ENCODE results near the gene AUTS2. TPM values are rescaled to one million over a fixed set of nuclear protein-coding genes. Genes with fewer than 3 reads are reported as not detected.
A peak's percentile ranks its signal among the peaks of the same experiment; 100 is the strongest.

AUTS2 gene
- total and polyA plus RNA-seq, 4 donors: 4.9 to 24.4 (median 7.0) TPM

- DNase-seq (ENCODE audit: low spot score): no peak
- no peak overlapping the region for H3K9ac ChIP-seq (ENCODE audit: low read depth in 1 of 2, low read length in 2 of 2)
- 69% methylated on average over 4 of the region's 4 CpGs for WGBS
- H3K27me3 ChIP-seq (ENCODE audit: control insufficient read depth in 4 of 4, insufficient read depth in 4 of 4, low read length in 3 of 4): no peaks in the 10 kb centered on the region
- no peak overlapping the region for H3K27ac ChIP-seq (ENCODE audit: low read depth in 1 of 2, low read length in 2 of 2)
- TF ChIP-seq RXRA (IDR thresholded peaks at IDR 0.05) (peak in 1 of 2 donors; percentile 43), RAD21 (IDR thresholded peaks at IDR 0.05) (peak; percentile 51 to 56), HNF4A (conservative IDR thresholded peaks at IDR 0.05) (no peak), GABPA (IDR thresholded peaks at IDR 0.05 in 1 of 2, conservative IDR thresholded peaks at IDR 0.05 in 1 of 2) (no peak), MAX (IDR thresholded peaks at IDR 0.05) (no peak), FOXA2 (IDR thresholded peaks at IDR 0.05) (no peak), EGR1 (IDR thresholded peaks at IDR 0.05; ENCODE audit: low read depth in 2 of 2) (no peak), SP1 (IDR thresholded peaks at IDR 0.05) (no peak), ATF3 (IDR thresholded peaks at IDR 0.05) (no peak), HNF4G (IDR thresholded peaks at IDR 0.05) (no peak), ZBTB33 (IDR thresholded peaks at IDR 0.05) (no peak), NR2F2 (IDR thresholded peaks at IDR 0.05) (no peak)
- TF ChIP-seq, protein P1, sequence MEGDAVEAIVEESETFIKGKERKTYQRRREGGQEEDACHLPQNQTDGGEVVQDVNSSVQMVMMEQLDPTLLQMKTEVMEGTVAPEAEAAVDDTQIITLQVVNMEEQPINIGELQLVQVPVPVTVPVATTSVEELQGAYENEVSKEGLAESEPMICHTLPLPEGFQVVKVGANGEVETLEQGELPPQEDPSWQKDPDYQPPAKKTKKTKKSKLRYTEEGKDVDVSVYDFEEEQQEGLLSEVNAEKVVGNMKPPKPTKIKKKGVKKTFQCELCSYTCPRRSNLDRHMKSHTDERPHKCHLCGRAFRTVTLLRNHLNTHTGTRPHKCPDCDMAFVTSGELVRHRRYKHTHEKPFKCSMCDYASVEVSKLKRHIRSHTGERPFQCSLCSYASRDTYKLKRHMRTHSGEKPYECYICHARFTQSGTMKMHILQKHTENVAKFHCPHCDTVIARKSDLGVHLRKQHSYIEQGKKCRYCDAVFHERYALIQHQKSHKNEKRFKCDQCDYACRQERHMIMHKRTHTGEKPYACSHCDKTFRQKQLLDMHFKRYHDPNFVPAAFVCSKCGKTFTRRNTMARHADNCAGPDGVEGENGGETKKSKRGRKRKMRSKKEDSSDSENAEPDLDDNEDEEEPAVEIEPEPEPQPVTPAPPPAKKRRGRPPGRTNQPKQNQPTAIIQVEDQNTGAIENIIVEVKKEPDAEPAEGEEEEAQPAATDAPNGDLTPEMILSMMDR (IDR thresholded peaks at IDR 0.05; ENCODE audit: low read depth, low read length, missing input control): peak; percentile 27
- H3K4me3 ChIP-seq (ENCODE audit: low read depth in 1 of 3, low read length in 3 of 3): no peak overlapping the region
- H3K9me3 ChIP-seq (ENCODE audit: control insufficient read depth in 4 of 4, low read length in 3 of 4): no peaks in the 10 kb centered on the region
- peaks cover 12 to 46% (median 37%) of the 10 kb centered on the region in 4 donors for H3K36me3 ChIP-seq (ENCODE audit: control insufficient read depth in 4 of 4, insufficient read depth in 3 of 4, low read depth in 1 of 4, low read length in 3 of 4)
- peaks cover 0 to 12% (median 6%) of the 10 kb centered on the region in 4 donors for H3K4me1 ChIP-seq (ENCODE audit: control insufficient read depth in 4 of 4, insufficient read depth in 4 of 4, low read length in 3 of 4)
Observed at GRCh38 chr7:70775570-70776156, 1177.4 kb downstream of the AUTS2 start.

GRCh38 chr7:70776627-70777101 lies 1178.4 kb downstream of the AUTS2 start:
- Histone ChIP-seq H3K4me1 (ENCODE audit: control insufficient read depth in 4 of 4, insufficient read depth in 4 of 4, low read length in 3 of 4) (peaks cover 0 to 20% (median 10%) of the 10 kb centered on the region in 4 donors), H3K27ac (ENCODE audit: low read depth in 1 of 2, low read length in 2 of 2) (no peak overlapping the region), H3K27me3 (ENCODE audit: control insufficient read depth in 4 of 4, insufficient read depth in 4 of 4, low read length in 3 of 4) (no peaks in the 10 kb centered on the region), H3K9ac (ENCODE audit: low read depth in 1 of 2, low read length in 2 of 2) (no peak overlapping the region), H3K36me3 (ENCODE audit: control insufficient read depth in 4 of 4, insufficient read depth in 3 of 4, low read depth in 1 of 4, low read length in 3 of 4) (peaks cover 12 to 45% (median 34%) of the 10 kb centered on the region in 4 donors), H3K4me3 (ENCODE audit: low read depth in 1 of 3, low read length in 3 of 3) (no peak overlapping the region), H3K9me3 (ENCODE audit: control insufficient read depth in 4 of 4, low read length in 3 of 4) (no peaks in the 10 kb centered on the region)
- 85% methylated on average over 7 of the region's 7 CpGs for WGBS
- DNase-seq (ENCODE audit: low spot score): no peak
- TF ChIP-seq HNF4A (conservative IDR thresholded peaks at IDR 0.05) (no peak), GABPA (IDR thresholded peaks at IDR 0.05 in 1 of 2, conservative IDR thresholded peaks at IDR 0.05 in 1 of 2) (no peak), REST (IDR thresholded peaks at IDR 0.05) (no peak), FOXA2 (IDR thresholded peaks at IDR 0.05) (no peak), EGR1 (IDR thresholded peaks at IDR 0.05; ENCODE audit: low read depth in 2 of 2) (no peak), YY1 (IDR thresholded peaks at IDR 0.05) (no peak), HNF4G (IDR thresholded peaks at IDR 0.05) (no peak), RXRA (IDR thresholded peaks at IDR 0.05) (no peak), SP1 (IDR thresholded peaks at IDR 0.05) (no peak), NR2F2 (IDR thresholded peaks at IDR 0.05) (no peak), RAD21 (IDR thresholded peaks at IDR 0.05) (no peak), FOXA1 (IDR thresholded peaks at IDR 0.05) (no peak), JUND (IDR thresholded peaks at IDR 0.05) (no peak), TAF1 (conservative IDR thresholded peaks at IDR 0.05) (no peak), ATF3 (IDR thresholded peaks at IDR 0.05) (no peak), MAX (IDR thresholded peaks at IDR 0.05) (no peak)
- TF ChIP-seq, protein P1 (IDR thresholded peaks at IDR 0.05; ENCODE audit: low read depth, low read length, missing input control): no peak
